ENCODE data around the gene STARD8.

- TF ChIP-seq CTCF (IDR thresholded peaks at IDR 0.05; ENCODE audit: poor library complexity, severe bottlenecking) (no peak), EZH2 (IDR thresholded peaks at IDR 0.05; ENCODE audit: borderline replicate concordance, insufficient read depth, low read length, poor library complexity, severe bottlenecking) (no peak), REST (IDR thresholded peaks at IDR 0.05; ENCODE audit: borderline replicate concordance) (no peak), POLR2AphosphoS5 (IDR thresholded peaks at IDR 0.05) (no peak), EP300 (conservative IDR thresholded peaks at IDR 0.05; ENCODE audit: poor library complexity, severe bottlenecking) (no peak), TAF1 (IDR thresholded peaks at IDR 0.05; ENCODE audit: low read depth) (no peak), RAD21 (conservative IDR thresholded peaks at IDR 0.05) (no peak)
Observed at GRCh38 chrX:68665502-68665901, 18.0 kb downstream of the STARD8 start.
